ENCODE data around the gene TLX3. TPM values are rescaled to one million over a fixed set of nuclear protein-coding genes. Genes with fewer than 3 reads are reported as not detected.

Gene TLX3
- total and polyA plus RNA-seq, 2 of the 4 experiments (the other 2 are of a cell fraction) = not detected

DNA sequence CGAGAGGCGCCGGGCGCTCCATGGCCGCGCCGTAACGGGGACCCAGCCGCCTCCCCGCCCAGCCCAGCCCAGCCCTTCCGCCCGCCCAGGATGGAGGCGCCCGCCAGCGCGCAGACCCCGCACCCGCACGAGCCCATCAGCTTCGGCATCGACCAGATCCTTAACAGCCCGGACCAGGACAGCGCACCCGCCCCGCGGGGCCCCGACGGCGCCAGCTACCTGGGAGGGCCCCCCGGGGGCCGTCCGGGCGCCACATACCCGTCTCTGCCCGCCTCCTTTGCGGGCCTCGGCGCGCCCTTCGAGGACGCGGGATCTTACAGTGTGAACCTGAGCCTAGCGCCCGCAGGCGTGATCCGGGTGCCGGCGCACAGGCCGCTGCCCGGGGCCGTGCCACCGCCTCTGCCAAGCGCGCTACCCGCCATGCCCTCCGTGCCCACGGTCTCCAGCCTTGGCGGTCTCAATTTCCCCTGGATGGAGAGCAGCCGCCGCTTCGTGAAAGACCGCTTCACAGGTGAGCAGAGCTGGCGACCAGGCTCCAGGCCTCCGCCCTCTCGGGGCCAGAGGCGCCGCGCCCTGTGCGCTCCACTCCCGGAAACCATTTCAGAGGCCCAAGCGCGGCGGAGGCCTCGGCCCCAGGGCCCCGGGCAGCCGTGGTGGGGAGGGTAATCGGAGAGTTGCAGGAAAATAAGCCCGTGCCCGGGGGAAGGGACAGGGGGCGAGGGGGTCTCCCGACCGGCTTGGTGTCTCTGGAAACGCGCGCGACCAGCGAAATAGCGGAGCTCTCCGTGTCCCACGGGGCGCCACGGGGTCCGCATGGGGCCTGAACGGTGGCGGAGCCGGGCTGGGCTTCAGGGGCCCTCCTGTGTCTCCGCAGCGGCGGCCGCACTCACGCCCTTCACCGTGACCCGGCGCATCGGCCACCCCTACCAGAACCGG, 496 bp downstream of the TLX3 start:
- Histone ChIP-seq H3K9me3 (ENCODE audit: control insufficient read depth, insufficient read depth, low read length) (peaks cover 18% of the 10 kb centered on the region), H3K27me3 (ENCODE audit: control insufficient read depth, insufficient read depth, low read length) (peaks cover 98% of the 10 kb centered on the region), H3K14ac (replicated peaks; ENCODE audit: low read depth, low read length) (no peak overlapping the region), H2AFZ (replicated peaks; ENCODE audit: low read length, poor library complexity) (peak overlapping the region; percentile 23), H4K20me1 (ENCODE audit: insufficient read depth, low read length) (peaks cover 7% of the 10 kb centered on the region), H3K23ac (ENCODE audit: low read depth, low read length) (no peak overlapping the region), H3K9me1 (ENCODE audit: insufficient read depth, low read length) (no peaks in the 10 kb centered on the region), H3K18ac (ENCODE audit: low read depth, low read length) (no peak overlapping the region), H3K36me3 (ENCODE audit: control insufficient read depth, insufficient read depth, low read length) (no peaks in the 10 kb centered on the region), H2BK120ac (ENCODE audit: low read depth, low read length) (no peak overlapping the region), H3K27ac (ENCODE audit: insufficient read depth, low read length) (no peak overlapping the region), H4K5ac (ENCODE audit: low read depth, low read length) (no peak overlapping the region), H3K4ac (ENCODE audit: low read depth, low read length) (no peak overlapping the region), H2AK5ac (ENCODE audit: low read depth, low read length) (no peak overlapping the region), H2BK15ac (ENCODE audit: low read depth, low read length) (no peak overlapping the region), H4K91ac (ENCODE audit: insufficient read depth, low read depth, low read length) (no peak overlapping the region), H3K4me2 (ENCODE audit: low read depth, low read length) (no peak overlapping the region), H3K56ac (ENCODE audit: extremely low read depth, insufficient read depth, low read length) (no peak overlapping the region), H3K79me1 (ENCODE audit: low read depth in 1 of 2, low read length in 2 of 2) (no peaks in the 10 kb centered on the region), H2BK5ac (ENCODE audit: low read depth, low read length, poor library complexity, severe bottlenecking) (no peak overlapping the region), H2AK9ac (replicated peaks; ENCODE audit: low read depth, low read length, poor library complexity) (no peak overlapping the region), H3K4me3 (ENCODE audit: insufficient read depth, low read depth, low read length) (no peak overlapping the region), H3K9ac (ENCODE audit: low read depth, low read length) (no peak overlapping the region), H2BK20ac (ENCODE audit: low read depth, low read length) (no peak overlapping the region), H4K8ac (ENCODE audit: low read depth in 2 of 2, low read length in 2 of 2) (no peak overlapping the region), H3K4me1 (ENCODE audit: control insufficient read depth, insufficient read depth, low read length) (peaks cover 1% of the 10 kb centered on the region; the same call in 1 of the 2 replicates)
- TF ChIP-seq, protein P1, sequence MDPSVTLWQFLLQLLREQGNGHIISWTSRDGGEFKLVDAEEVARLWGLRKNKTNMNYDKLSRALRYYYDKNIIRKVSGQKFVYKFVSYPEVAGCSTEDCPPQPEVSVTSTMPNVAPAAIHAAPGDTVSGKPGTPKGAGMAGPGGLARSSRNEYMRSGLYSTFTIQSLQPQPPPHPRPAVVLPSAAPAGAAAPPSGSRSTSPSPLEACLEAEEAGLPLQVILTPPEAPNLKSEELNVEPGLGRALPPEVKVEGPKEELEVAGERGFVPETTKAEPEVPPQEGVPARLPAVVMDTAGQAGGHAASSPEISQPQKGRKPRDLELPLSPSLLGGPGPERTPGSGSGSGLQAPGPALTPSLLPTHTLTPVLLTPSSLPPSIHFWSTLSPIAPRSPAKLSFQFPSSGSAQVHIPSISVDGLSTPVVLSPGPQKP (IDR thresholded peaks at IDR 0.05; ENCODE audit: borderline replicate concordance, low read depth, low read length) = no peak
- no peak for TF ChIP-seq BHLHE40 (IDR thresholded peaks at IDR 0.05; ENCODE audit: low read depth, low read length)
- TF ChIP-seq, protein P2, sequence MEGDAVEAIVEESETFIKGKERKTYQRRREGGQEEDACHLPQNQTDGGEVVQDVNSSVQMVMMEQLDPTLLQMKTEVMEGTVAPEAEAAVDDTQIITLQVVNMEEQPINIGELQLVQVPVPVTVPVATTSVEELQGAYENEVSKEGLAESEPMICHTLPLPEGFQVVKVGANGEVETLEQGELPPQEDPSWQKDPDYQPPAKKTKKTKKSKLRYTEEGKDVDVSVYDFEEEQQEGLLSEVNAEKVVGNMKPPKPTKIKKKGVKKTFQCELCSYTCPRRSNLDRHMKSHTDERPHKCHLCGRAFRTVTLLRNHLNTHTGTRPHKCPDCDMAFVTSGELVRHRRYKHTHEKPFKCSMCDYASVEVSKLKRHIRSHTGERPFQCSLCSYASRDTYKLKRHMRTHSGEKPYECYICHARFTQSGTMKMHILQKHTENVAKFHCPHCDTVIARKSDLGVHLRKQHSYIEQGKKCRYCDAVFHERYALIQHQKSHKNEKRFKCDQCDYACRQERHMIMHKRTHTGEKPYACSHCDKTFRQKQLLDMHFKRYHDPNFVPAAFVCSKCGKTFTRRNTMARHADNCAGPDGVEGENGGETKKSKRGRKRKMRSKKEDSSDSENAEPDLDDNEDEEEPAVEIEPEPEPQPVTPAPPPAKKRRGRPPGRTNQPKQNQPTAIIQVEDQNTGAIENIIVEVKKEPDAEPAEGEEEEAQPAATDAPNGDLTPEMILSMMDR (conservative IDR thresholded peaks at IDR 0.05; ENCODE audit: low read depth, low read length) = no peak
- ATAC-seq (ENCODE audit: low read depth) (no peak; the same call in 1 of the 2 replicates), DNase-seq (no peak)
- ChIA-PET POLR2A (ENCODE audit: unreplicated experiment) (no interaction called here), CTCF (interaction anchor here (0.7 kb wide), 1 partner anchor 45 kb away, joined by 3 read pairs; no protein-coding TSS in a partner anchor)
- 4% methylated on average over 62 of the region's 106 CpGs; no CpG with 5 or more reads in 1 of the 2 experiments for WGBS, 2 experiments (ENCODE audit: extremely low coverage in 2 of 2, insufficient read length in 1 of 2)
- intact Hi-C loops (cut with micrococcal nuclease) = no loop called here
- no TSS peak for BruUV-seq (replicated peaks)
- dilution Hi-C loops (cut with HindIII; ENCODE audit: low sequenced_read_pairs, unreplicated experiment) = no loop called here
- in situ Hi-C loops (cut with MboI; ENCODE audit: low sequenced_read_pairs) = no loop called here
